Measurements from ENCODE around the gene ZNF554.
"Not testable (repeated sequence)": the region's sequence is repeated elsewhere in the genome, so short reads cannot be mapped to it uniquely, and the experiment has no call there.

Gene ZNF554

DNA sequence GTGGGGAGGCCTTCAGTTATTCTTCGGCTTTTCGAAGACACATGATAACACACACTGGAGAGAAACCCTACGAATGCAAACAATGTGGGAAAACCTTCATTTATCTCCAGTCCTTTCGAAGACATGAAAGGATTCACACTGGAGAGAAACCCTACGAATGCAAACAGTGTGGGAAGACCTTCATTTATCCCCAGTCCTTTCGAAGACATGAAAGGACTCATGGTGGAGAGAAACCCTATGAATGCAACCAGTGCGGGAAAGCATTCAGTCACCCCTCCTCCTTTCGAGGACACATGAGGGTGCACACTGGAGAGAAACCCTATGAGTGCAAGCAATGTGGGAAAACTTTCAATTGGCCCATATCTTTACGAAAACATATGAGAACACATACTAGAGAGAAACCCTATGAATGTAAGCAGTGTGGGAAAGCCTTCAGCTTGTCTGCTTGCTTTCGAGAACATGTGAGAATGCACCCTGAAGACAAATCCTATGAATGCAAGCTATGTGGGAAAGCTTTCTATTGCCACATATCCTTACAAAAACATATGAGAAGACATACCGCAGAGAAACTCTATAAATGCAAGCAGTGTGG lies 33.4 kb downstream of the ZNF554 start:
- FAIRE-seq (no peak), DNase-seq (ENCODE audit: insufficient read length, low spot score) (no peak)
- TF ChIP-seq SPI1 (IDR thresholded peaks at IDR 0.05; ENCODE audit: low read depth, low read length) = no peak
- TF ChIP-seq POLR2AphosphoS5 (IDR thresholded peaks at IDR 0.05; ENCODE audit: low read depth, low read length) = no peak
- no peak for TF ChIP-seq PAX5 (IDR thresholded peaks at IDR 0.05; ENCODE audit: insufficient read depth, low read length, severe bottlenecking)

DNA sequence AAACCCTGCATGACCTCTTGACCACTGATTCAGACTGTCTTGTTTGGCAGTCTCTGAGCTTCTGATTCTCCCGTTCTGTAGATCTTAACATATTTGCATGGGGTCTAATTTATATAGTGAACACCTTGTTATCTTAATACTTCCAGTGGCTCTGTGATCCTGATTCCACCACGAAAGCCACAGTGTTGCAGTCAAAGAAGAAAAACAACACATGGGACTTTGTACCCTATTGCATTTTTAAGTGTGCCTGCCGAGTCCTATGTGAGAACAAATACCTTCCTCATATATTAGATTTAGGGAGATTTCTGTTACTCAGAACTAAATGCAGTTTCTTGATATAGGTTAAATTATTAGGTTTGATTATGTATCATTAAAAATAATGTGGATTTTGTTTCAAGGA lies 35.2 kb downstream of the ZNF554 start:
- TF ChIP-seq POLR2A (IDR thresholded peaks at IDR 0.05; ENCODE audit: low read depth, low read length) (no peak), POLR2AphosphoS5 (IDR thresholded peaks at IDR 0.05; ENCODE audit: low read depth, low read length) (no peak), SPI1 (IDR thresholded peaks at IDR 0.05; ENCODE audit: low read depth, low read length) (no peak), POU2F2 (IDR thresholded peaks at IDR 0.05; ENCODE audit: low read depth, low read length) (no peak), TAF1 (IDR thresholded peaks at IDR 0.05; ENCODE audit: low read depth, low read length) (no peak), PAX5 (IDR thresholded peaks at IDR 0.05; ENCODE audit: insufficient read depth, low read length, severe bottlenecking) (no peak)
- FAIRE-seq (no peak), DNase-seq (ENCODE audit: insufficient read length, low spot score) (no peak)

DNA sequence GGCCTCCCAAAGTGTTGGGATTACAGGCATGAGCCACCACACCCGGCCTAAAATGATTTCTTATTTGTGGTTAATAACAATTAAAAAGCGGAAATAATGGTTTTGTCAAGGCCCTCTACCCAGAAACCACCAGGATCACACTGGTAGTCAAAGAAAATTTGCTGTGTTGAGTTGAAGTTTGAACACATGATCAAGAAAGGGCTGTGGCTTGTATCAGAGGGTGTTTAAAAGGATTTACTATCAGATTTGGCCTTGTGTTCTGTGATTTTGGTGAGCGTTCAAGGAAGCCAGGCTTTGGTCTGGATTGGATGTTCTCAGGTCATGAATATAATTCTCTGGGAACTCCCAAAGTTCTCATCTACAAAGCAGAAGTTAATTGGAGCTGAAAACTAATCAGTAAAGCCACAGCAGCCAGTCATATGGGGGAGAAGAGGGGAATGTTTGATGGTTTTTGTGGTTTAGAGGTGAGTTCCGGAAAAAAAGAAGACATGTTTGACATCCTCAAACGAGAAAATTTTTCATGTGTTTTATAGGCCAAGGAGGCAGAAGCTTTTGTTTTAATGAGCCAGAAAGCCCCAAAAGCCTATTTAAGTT lies 36.9 kb downstream of the ZNF554 start:
- TF ChIP-seq TAF1 (IDR thresholded peaks at IDR 0.05; ENCODE audit: low read depth, low read length) = no peak
- TF ChIP-seq POLR2A (IDR thresholded peaks at IDR 0.05; ENCODE audit: low read depth, low read length) = no peak
- no peak for TF ChIP-seq POLR2AphosphoS5 (IDR thresholded peaks at IDR 0.05; ENCODE audit: low read depth, low read length)
- TF ChIP-seq POU2F2 (IDR thresholded peaks at IDR 0.05; ENCODE audit: low read depth, low read length) = no peak
- TF ChIP-seq PAX5 (IDR thresholded peaks at IDR 0.05; ENCODE audit: insufficient read depth, low read length, severe bottlenecking) = no peak
- no peak for TF ChIP-seq SPI1 (IDR thresholded peaks at IDR 0.05; ENCODE audit: low read depth, low read length)
- no peak for FAIRE-seq

GRCh38 chr19:2858864-2859263 lies 39.2 kb downstream of the ZNF554 start:
- no peak for TF ChIP-seq PAX5 (IDR thresholded peaks at IDR 0.05; ENCODE audit: insufficient read depth, low read length, severe bottlenecking)
- TF ChIP-seq POLR2AphosphoS5 (IDR thresholded peaks at IDR 0.05; ENCODE audit: low read depth, low read length) = no peak
- no peak for TF ChIP-seq SPI1 (IDR thresholded peaks at IDR 0.05; ENCODE audit: low read depth, low read length)
- TF ChIP-seq TAF1 (IDR thresholded peaks at IDR 0.05; ENCODE audit: low read depth, low read length) = no peak
- DNase-seq (ENCODE audit: insufficient read length, low spot score) (no peak), FAIRE-seq (no peak)

More for the DNA sequence above, 36.9 kb downstream of the ZNF554 start:
- DNase-seq (ENCODE audit: insufficient read length, low spot score) = no peak

GRCh38 chr19:2863816-2864215 lies 44.1 kb downstream of the ZNF554 start:
- FAIRE-seq = no peak
- no peak for DNase-seq (ENCODE audit: insufficient read length, low spot score)
- TF ChIP-seq POLR2AphosphoS5 (IDR thresholded peaks at IDR 0.05; ENCODE audit: low read depth, low read length) (no peak), POU2F2 (IDR thresholded peaks at IDR 0.05; ENCODE audit: low read depth, low read length) (no peak), POLR2A (IDR thresholded peaks at IDR 0.05; ENCODE audit: low read depth, low read length) (no peak), SPI1 (IDR thresholded peaks at IDR 0.05; ENCODE audit: low read depth, low read length) (no peak), PAX5 (IDR thresholded peaks at IDR 0.05; ENCODE audit: insufficient read depth, low read length, severe bottlenecking) (no peak), TAF1 (IDR thresholded peaks at IDR 0.05; ENCODE audit: low read depth, low read length) (no peak)

DNA sequence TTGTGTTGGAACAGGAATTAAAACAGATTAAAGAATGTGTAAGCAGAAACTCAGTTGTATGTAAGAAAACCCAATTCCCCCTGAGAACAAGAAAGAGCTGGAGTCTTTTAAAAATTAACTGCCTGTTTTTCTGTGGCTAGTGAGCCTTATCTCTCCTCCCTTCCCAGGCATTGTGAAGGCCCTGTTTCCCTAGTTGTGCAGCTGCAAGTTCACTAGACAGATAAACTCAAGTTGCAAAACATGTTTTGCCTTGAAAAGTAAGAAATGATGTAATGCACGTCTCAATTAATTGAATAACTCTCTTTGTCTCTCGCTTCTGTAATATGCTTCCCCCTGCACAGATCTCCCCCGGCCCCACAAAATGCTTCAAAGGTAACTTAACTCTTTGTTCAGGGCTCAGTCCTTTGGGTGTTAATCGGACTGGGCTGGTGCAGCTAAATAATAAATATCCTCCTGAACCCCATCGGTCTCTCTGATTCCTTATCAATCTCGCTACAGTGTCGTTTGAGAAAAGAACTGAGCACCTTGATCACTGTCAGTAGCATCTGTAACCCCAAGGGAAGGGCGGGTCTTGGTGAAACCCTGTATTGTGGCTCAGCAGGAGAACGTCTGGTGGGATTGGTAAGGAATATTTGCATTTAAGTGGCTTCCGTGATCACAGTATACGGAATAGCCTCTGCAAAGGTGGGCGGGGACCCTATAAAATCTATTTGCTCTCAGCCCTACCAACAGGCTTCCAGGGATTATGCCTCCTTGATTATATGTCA lies 45.8 kb downstream of the ZNF554 start:
- DNase-seq (ENCODE audit: insufficient read length, low spot score) (no peak), FAIRE-seq (no peak)

DNA sequence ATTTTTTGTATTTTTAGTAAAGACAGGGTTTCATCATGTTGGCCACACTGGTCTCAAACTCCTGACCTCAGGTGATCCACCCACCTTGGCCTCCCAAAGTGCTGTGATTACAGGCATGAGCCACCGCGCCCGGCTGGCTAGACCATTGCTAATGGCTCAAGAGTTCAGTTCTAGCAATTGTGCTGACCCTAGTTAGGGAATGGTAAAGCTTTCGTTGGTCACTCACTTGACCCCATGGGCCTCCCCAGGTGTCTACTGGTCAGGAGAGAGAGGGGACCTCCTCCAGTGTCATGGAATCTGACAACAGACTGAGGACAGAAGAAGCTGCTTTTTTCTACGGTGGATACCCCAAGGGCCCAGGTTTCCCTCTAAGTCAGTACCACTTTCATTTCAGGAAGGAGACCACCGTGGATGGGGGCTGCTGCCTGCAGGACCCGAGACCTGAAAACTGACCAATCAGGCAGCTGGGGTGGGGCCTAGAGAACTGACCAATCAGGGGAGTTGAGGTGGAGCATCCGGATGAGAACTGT lies 46.9 kb downstream of the ZNF554 start:
- no peak for FAIRE-seq
- TF ChIP-seq TAF1 (IDR thresholded peaks at IDR 0.05; ENCODE audit: low read depth, low read length) = no peak
- no peak for TF ChIP-seq PAX5 (IDR thresholded peaks at IDR 0.05; ENCODE audit: insufficient read depth, low read length, severe bottlenecking)
- TF ChIP-seq POU2F2 (IDR thresholded peaks at IDR 0.05; ENCODE audit: low read depth, low read length) = no peak
- TF ChIP-seq POLR2A (IDR thresholded peaks at IDR 0.05; ENCODE audit: low read depth, low read length) = no peak
- no peak for TF ChIP-seq POLR2AphosphoS5 (IDR thresholded peaks at IDR 0.05; ENCODE audit: low read depth, low read length)
- no peak for TF ChIP-seq SPI1 (IDR thresholded peaks at IDR 0.05; ENCODE audit: low read depth, low read length)
- no peak for DNase-seq (ENCODE audit: insufficient read length, low spot score)

More for the DNA sequence above, 45.8 kb downstream of the ZNF554 start:
- no peak for TF ChIP-seq POLR2A (IDR thresholded peaks at IDR 0.05; ENCODE audit: low read depth, low read length)

GRCh38 chr19:2867025-2867991 lies 47.6 kb downstream of the ZNF554 start, which contains the start of gene ZNF556:
Gene ZNF556 (plus strand): TSS chr19:2867335. CDS start chr19:2867422, 87 bp downstream.
- FAIRE-seq = no peak

GRCh38 chr19:2869618-2870017 lies 50.0 kb downstream of the ZNF554 start:
- DNase-seq (ENCODE audit: insufficient read length, low spot score) = no peak
- no peak for FAIRE-seq
- TF ChIP-seq TAF1 (IDR thresholded peaks at IDR 0.05; ENCODE audit: low read depth, low read length) = no peak
- TF ChIP-seq POU2F2 (IDR thresholded peaks at IDR 0.05; ENCODE audit: low read depth, low read length) = no peak
- TF ChIP-seq SPI1 (IDR thresholded peaks at IDR 0.05; ENCODE audit: low read depth, low read length) = no peak
- no peak for TF ChIP-seq POLR2AphosphoS5 (IDR thresholded peaks at IDR 0.05; ENCODE audit: low read depth, low read length)
- TF ChIP-seq POLR2A (IDR thresholded peaks at IDR 0.05; ENCODE audit: low read depth, low read length) = no peak
- no peak for TF ChIP-seq PAX5 (IDR thresholded peaks at IDR 0.05; ENCODE audit: insufficient read depth, low read length, severe bottlenecking)

More at GRCh38 chr19:2867025-2867991, 47.6 kb downstream of the ZNF554 start, which contains the start of gene ZNF556:
- TF ChIP-seq POLR2AphosphoS5 (IDR thresholded peaks at IDR 0.05; ENCODE audit: low read depth, low read length) (no peak), TAF1 (IDR thresholded peaks at IDR 0.05; ENCODE audit: low read depth, low read length) (no peak), POLR2A (IDR thresholded peaks at IDR 0.05; ENCODE audit: low read depth, low read length) (no peak), PAX5 (IDR thresholded peaks at IDR 0.05; ENCODE audit: insufficient read depth, low read length, severe bottlenecking) (no peak), SPI1 (IDR thresholded peaks at IDR 0.05; ENCODE audit: low read depth, low read length) (no peak), POU2F2 (IDR thresholded peaks at IDR 0.05; ENCODE audit: low read depth, low read length) (no peak)
- DNase-seq (ENCODE audit: insufficient read length, low spot score) = no peak

- DNase-seq (ENCODE audit: insufficient read length, low spot score); FAIRE-seq: not testable (repeated sequence)
Measured at GRCh38 chr19:2872175-2872574, 52.5 kb downstream of the ZNF554 start.

All from GM12891 (cell line).